Esophagus (tissue), 2 donors: ENCODE results near the gene TC2N. TPM values are rescaled to one million over a fixed set of nuclear protein-coding genes. Genes with fewer than 3 reads are reported as not detected.
"Not testable (repeated sequence)": the region's sequence is repeated elsewhere in the genome, so short reads cannot be mapped to it uniquely, and the experiment has no call there.

ENCODE experiments used
- H3K27ac ChIP-seq, 2 donors: one replicate each; pipeline ENCODE4 v1.5.1; 2013; ENCODE audit warnings: low read depth in 2 of 2, mild to moderate bottlenecking in 2 of 2, inconsistent platforms in 1 of 2, low read length in 1 of 2, moderate library complexity in 1 of 2
- H3K27me3 ChIP-seq, 2 donors: one replicate each; pipeline ENCODE4 v1.6.1; 2013; ENCODE audit warnings: low read length in 2 of 2, control low read depth in 1 of 2, mild to moderate bottlenecking in 1 of 2; ENCODE audit not compliant: insufficient read depth in 2 of 2, control insufficient read depth in 1 of 2
- H3K36me3 ChIP-seq, 2 donors: one replicate each; pipeline ENCODE4 v1.6.1; 2013; ENCODE audit warnings: low read length in 1 of 2; ENCODE audit not compliant: control insufficient read depth in 2 of 2, insufficient read depth in 2 of 2
- H3K4me1 ChIP-seq, 2 donors: one replicate each; pipeline ENCODE4 v1.6.1; 2013; ENCODE audit warnings: low read length in 1 of 2; ENCODE audit not compliant: control insufficient read depth in 2 of 2, insufficient read depth in 2 of 2
- H3K4me3 ChIP-seq, 2 donors: one replicate each; pipeline ENCODE4 v1.5.1; 2013; ENCODE audit warnings: low read length in 2 of 2, mild to moderate bottlenecking in 2 of 2, low read depth in 1 of 2, moderate library complexity in 1 of 2
- H3K9me3 ChIP-seq, 2 donors: one replicate each; pipeline ENCODE4 v1.6.1; 2013; ENCODE audit warnings: mild to moderate bottlenecking in 2 of 2, low read depth in 1 of 2, low read length in 1 of 2, moderate library complexity in 1 of 2; ENCODE audit not compliant: control insufficient read depth in 2 of 2, insufficient read depth in 1 of 2
- WGBS, 2 donors: extraction: QIAGEN DNeasy Blood & Tissue Kit; methylation state at CpG; one replicate each; pipeline ENCODE4 v1.1.7; 2013; 5-methylcytosine and 5-hydroxymethylcytosine counted together
- polyA plus RNA-seq, 2 donors: library from polyadenylated mRNA; stranded (reverse); fragments of 200-250 nt; gene quantifications; one replicate each; pipeline ENCODE4 v1.2.3, GENCODE V29; 2013
- donor health status: healthy with polysubstance abuse.
- donor health status: Bipolar disorder and iron deficiency.

The TC2N gene
- polyA plus RNA-seq, 2 donors: 14.9 TPM

DNA sequence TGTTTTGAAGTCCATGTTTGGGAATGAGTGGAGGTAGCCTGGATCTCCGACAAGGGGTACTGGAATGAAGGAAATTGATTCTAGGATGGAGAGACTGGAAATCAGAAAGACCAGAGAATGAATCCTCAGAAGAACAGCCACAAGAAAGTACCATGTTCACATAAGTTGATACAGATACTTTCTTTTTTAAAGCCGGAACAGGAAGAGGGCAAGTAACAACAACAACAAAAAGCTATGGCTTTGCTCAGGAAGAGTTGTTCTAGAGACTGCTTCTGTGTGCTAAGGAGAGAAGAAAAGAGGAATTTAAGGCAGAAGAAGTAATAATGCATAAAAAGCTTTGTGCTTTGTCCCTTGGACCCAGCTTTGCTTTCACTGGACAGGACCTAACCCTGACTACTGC is 6.2 kb downstream of the TC2N start:
- H3K9me3 ChIP-seq: no peaks in the 10 kb centered on the region
- no peak overlapping the region for H3K27ac ChIP-seq
- no peaks in the 10 kb centered on the region for H3K27me3 ChIP-seq
- no peaks in the 10 kb centered on the region for H3K36me3 ChIP-seq
- no peaks in the 10 kb centered on the region for H3K4me1 ChIP-seq
- WGBS, 2 donors: 60 to 77% methylated on average over 2 of the region's 2 CpGs
- H3K4me3 ChIP-seq: no peak overlapping the region

DNA sequence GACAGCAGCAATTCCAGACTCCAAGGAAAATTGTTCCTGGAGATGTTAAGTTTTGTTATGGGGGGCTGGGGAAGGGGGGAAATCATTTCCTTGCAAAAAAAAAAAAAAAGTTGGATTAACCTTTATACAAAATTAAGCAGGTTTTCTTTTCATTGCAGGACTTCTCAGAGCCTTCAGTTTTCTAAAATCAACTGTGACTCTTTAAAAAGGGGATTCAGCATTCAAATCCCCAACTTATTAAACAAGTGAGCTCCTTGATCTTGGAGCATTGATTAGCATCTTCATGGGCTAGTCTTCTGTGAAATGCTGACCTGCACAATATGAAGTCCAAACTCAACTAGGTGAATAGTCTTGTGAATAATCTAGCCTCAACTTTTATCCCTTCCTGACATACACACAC is 7.1 kb downstream of the TC2N start:
- H3K27me3 ChIP-seq: no peaks in the 10 kb centered on the region
- H3K9me3 ChIP-seq: no peaks in the 10 kb centered on the region
- H3K36me3 ChIP-seq: no peaks in the 10 kb centered on the region

DNA sequence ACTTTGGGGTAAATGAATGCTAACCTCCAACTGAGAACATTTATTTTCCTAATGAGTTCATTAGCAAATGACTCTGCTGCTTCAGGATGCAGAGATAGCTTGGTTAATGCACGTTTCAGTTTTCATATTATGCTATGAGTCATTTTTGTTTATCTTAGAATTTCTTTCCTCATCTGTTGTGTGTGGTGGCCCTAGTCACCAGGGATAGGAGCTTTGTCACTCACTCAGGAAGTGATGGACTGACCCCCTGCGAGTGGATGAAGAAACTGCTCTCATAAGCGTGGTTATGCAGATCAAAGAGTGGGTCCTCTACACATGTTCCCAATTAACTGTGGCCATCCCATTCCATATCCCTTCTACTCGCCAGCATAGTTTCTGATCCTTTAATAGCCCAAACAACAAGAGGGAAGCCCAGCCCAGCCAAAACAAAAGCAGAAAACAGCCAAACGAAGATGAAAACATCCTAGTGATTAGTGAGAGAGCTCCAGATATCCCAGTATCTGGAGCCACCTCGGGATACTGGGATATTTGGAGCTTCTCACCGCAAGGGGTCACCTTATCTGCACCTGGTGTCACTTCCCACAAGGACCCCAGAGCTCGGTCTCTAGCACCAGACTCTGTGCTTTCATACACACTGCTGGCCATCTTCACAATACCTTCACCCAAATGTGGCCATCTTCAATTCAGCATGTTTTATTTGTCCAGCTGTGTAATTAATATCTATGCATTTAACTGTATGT is 8.6 kb downstream of the TC2N start:
- Histone ChIP-seq H3K4me3 (no peak overlapping the region), H3K9me3 (no peaks in the 10 kb centered on the region), H3K27me3 (no peaks in the 10 kb centered on the region), H3K4me1 (no peaks in the 10 kb centered on the region), H3K36me3 (no peaks in the 10 kb centered on the region), H3K27ac (no peak overlapping the region)
- 29 to 31% methylated on average over 8 of the region's 8 CpGs for WGBS, 2 donors

More for the DNA sequence above, 7.1 kb downstream of the TC2N start:
- H3K27ac ChIP-seq: no peak overlapping the region
- no peaks in the 10 kb centered on the region for H3K4me1 ChIP-seq
- H3K4me3 ChIP-seq: no peak overlapping the region

DNA sequence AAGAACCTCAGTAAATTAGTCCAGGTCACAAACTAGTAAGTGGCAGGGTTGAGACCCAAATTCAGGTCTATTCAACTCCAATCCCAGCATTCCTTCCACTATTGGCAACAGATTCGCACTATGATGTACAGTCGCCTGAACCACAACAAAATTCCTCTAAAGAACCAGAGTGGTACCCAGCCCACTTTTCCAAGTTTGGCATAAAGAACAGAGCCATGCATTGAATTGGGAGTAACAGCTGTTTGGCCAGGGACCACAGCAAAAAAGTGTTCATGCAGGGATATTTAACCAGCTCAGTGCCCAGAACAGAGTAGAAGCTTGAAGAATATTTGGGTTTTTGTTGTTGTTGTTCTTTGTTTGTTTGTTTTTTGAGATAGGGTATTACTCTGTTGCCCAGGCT is 9.7 kb downstream of the TC2N start:
- H3K27ac ChIP-seq: no peak overlapping the region
- H3K4me3 ChIP-seq: no peak overlapping the region
- 85 to 93% methylated on average over 2 of the region's 2 CpGs for WGBS, 2 donors
- H3K27me3 ChIP-seq: no peaks in the 10 kb centered on the region
- no peaks in the 10 kb centered on the region for H3K9me3 ChIP-seq
- H3K36me3 ChIP-seq: no peaks in the 10 kb centered on the region
- H3K4me1 ChIP-seq: no peaks in the 10 kb centered on the region

DNA sequence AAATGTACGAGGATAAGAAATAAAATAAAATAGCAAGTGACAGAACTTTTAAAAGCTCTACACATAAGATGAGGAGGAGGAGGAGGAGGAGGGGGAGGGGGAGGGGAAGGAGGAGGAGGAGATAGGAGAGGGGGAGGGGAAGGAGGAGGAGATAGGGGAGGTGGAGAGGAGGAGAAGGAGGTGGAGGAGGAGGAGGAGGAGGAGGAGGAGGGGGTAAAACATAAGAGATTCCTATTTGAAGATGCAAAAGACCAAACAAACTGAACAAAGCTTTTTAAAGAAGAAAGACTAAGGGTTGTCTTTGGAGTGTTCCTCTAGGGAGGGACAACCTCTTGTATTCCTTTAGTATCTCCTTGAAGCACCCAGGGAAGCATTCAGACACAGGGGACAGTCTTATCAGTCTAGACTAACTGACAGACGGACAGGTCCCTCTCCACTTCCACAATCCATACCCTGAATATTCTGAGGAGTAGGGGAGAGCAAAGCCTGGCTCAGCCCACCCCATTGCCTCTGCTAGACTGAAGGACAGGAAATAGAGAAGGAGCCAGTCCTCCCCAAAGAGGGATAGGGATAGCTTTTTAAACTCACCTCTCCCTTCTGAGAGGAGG is 12.9 kb downstream of the TC2N start:
- no peak overlapping the region for H3K27ac ChIP-seq

DNA sequence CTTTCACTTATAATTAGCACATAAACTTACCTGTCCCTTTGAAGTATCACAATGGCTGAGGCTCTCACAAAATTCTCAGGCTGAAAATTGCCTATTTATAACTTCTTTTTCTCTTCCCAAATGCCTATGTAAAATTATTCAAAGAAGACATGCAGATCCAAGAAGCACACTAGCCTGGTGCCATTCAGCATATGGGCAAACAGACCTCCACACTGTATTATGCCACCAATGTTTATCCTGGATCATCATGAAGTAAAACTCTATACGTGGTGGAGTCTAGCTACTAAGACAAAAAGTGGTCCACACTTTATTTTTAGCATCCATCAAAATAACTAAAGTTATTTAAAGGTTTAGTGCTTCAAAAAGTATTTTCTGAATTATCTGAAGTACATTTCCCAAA is 15.8 kb downstream of the TC2N start:
- Histone ChIP-seq H3K9me3 (no peaks in the 10 kb centered on the region), H3K36me3 (no peaks in the 10 kb centered on the region), H3K27ac (no peak overlapping the region), H3K4me1 (no peaks in the 10 kb centered on the region), H3K4me3 (no peak overlapping the region), H3K27me3 (no peaks in the 10 kb centered on the region)
- 39 to 51% methylated on average over 1 of the region's 1 CpG for WGBS, 2 donors

More for the DNA sequence above, 12.9 kb downstream of the TC2N start:
- no peak overlapping the region for H3K4me3 ChIP-seq
- no peaks in the 10 kb centered on the region for H3K9me3 ChIP-seq
- no peaks in the 10 kb centered on the region for H3K4me1 ChIP-seq
- H3K27me3 ChIP-seq: no peaks in the 10 kb centered on the region
- WGBS, 2 donors: 81 to 83% methylated on average over 2 of the region's 2 CpGs
- no peaks in the 10 kb centered on the region for H3K36me3 ChIP-seq

DNA sequence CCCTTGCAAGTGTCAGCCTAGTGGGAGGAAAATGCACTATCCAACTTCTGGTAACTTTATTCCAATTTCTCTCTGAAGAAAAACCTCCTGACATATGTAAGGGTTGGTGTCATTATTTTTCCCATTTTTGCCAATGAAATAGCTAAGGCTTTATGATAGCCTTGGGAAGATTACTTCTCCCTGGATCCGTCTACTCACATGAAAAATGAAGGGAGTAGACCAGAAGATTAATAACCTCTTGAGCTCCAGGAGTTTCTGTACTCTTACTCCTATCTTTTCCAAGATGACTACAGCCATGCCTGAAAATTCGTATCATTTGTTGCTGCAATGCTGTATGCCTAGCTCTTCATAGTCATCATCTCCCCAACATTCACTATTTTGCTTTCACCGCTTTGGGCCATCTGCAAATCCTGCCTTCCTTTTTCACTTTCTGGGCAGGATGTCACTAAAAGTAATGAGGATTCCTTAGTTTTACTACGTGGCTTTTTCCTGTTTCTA is 18.8 kb downstream of the TC2N start:
- H3K4me1 ChIP-seq: no peaks in the 10 kb centered on the region
- no peaks in the 10 kb centered on the region for H3K27me3 ChIP-seq
- no peaks in the 10 kb centered on the region for H3K36me3 ChIP-seq
- 77 to 78% methylated on average over 4 of the region's 4 CpGs for WGBS, 2 donors
- no peaks in the 10 kb centered on the region for H3K9me3 ChIP-seq
- H3K4me3 ChIP-seq: no peak overlapping the region
- H3K27ac ChIP-seq: no peak overlapping the region

DNA sequence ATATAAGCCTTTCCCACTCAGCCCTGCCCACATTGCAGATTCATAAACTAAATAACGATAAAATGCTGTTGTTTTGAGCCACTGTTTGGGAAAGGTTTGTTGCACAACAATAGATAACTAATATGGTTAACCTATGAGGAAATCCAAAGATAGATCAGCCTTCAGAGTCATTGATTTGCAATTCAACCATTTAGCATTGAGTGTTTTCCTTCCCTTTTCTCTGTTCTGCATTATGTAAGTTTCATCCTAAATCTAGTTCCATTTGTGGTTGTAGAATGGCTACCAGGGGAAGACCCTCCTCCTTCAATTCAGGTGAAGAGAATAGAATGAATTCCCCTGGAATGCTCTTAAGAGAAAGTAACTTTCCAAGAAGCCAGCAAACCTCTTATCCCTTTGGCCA is 19.6 kb downstream of the TC2N start:
- H3K27me3 ChIP-seq: no peaks in the 10 kb centered on the region
- no peaks in the 10 kb centered on the region for H3K4me1 ChIP-seq
- WGBS, 2 donors: 84 to 86% methylated on average over 1 of the region's 1 CpG
- H3K27ac ChIP-seq: no peak overlapping the region
- no peaks in the 10 kb centered on the region for H3K36me3 ChIP-seq
- H3K9me3 ChIP-seq: no peaks in the 10 kb centered on the region
- H3K4me3 ChIP-seq: no peak overlapping the region

DNA sequence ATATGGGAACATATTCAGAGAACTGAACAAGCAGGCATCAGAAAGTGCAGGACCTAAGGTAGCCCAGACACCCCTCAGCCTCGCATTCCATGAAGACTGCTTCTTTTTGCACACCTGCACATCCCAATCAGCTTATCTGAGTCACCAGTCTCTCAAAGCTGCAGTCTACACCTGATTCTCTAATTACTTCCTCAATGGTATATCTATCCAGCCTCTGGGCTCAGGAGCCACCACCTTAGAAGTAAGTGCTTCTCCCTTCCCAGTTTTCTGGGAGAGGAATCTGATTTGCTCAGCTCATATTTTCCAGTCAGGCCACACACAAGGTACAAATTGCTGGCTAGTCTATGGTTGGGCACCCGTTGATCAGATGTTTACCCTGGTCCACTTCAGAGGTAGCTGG is 21.7 kb downstream of the TC2N start:
- H3K27ac ChIP-seq: no peak overlapping the region
- no peaks in the 10 kb centered on the region for H3K9me3 ChIP-seq
- no peaks in the 10 kb centered on the region for H3K36me3 ChIP-seq
- no peaks in the 10 kb centered on the region for H3K27me3 ChIP-seq
- no peak overlapping the region for H3K4me3 ChIP-seq
- H3K4me1 ChIP-seq: no peaks in the 10 kb centered on the region
- 87 to 91% methylated on average over 2 of the region's 2 CpGs for WGBS, 2 donors

DNA sequence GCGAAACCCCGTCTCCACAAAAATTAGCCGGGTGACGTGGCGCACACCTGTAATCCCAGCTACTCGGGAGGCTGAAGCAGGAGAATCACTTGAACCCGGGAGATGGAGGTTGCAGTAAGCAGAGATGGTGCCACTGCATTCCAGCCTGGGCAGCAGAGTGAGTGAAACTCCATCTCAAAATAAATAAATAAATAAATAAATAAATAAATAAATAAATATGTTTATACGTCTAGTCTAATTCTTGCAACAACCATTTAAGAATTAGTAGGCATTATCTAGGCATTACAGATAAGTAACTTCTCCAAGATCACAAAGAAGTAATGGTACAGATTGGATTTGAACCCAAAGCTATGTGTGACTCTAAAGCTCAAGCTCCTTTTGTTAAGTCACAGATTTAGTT is 22.3 kb downstream of the TC2N start:
- H3K9me3 ChIP-seq, H3K4me1 ChIP-seq, H3K27ac ChIP-seq, H3K36me3 ChIP-seq, H3K27me3 ChIP-seq, H3K4me3 ChIP-seq: not testable (repeated sequence)
- WGBS, 2 donors: 91 to 97% methylated on average over 8 of the region's 8 CpGs
